GM18873 (cell line): ENCODE measurements around the gene NFRKB.

Source experiments
- ATAC-seq: cut with Tn5 transposase; IDR thresholded peaks from one replicate; pipeline ENCODE4 v1.9.1; 2021; ENCODE audit warnings: mild to moderate bottlenecking, moderate library complexity, moderate number of reproducible peaks; ENCODE audit not compliant: unreplicated experiment, low FRiP score

Gene NFRKB

GRCh38 chr11:129895126-129896041 is at the start of gene NFRKB:
NFRKB (minus strand) TSS chr11:129895578; CDS start chr11:129892849, 2,729 bp downstream.
- peak; percentile 84 for ATAC-seq

GRCh38 chr11:129944696-129945095 is 49.3 kb upstream of the NFRKB start:
- ATAC-seq, result no peak

GRCh38 chr11:129943036-129943435 is 47.7 kb upstream of the NFRKB start:
- ATAC-seq, result no peak

- ATAC-seq, result no peak
These were observed 44.1 kb upstream of the NFRKB start for GRCh38 chr11:129939510-129939909.

- ATAC-seq, result no peak
These were observed 43.4 kb upstream of the NFRKB start for GRCh38 chr11:129938764-129939163.

- no peak for ATAC-seq
These were observed 42.3 kb upstream of the NFRKB start for GRCh38 chr11:129937592-129938238.

- ATAC-seq, result no peak
These were observed 40.3 kb upstream of the NFRKB start for GRCh38 chr11:129935723-129936122.

GRCh38 chr11:129933891-129934290 is 38.5 kb upstream of the NFRKB start:
- no peak for ATAC-seq

- ATAC-seq, result no peak
These were observed 37.9 kb upstream of the NFRKB start for GRCh38 chr11:129933262-129933661.

GRCh38 chr11:129932381-129933067 is 37.1 kb upstream of the NFRKB start:
- ATAC-seq, result no peak

- no peak for ATAC-seq
These were observed 35.4 kb upstream of the NFRKB start for GRCh38 chr11:129930743-129931142.

- ATAC-seq, result no peak
These were observed 34.9 kb upstream of the NFRKB start for GRCh38 chr11:129930296-129930695.

GRCh38 chr11:129929721-129930120 is 34.3 kb upstream of the NFRKB start:
- ATAC-seq, result no peak

GRCh38 chr11:129928923-129929692 is 33.7 kb upstream of the NFRKB start:
- no peak for ATAC-seq

- ATAC-seq, result no peak
These were observed 27.3 kb upstream of the NFRKB start for GRCh38 chr11:129922674-129923073.

- no peak for ATAC-seq
These were observed 23.0 kb upstream of the NFRKB start for GRCh38 chr11:129918361-129918760.

- ATAC-seq, result no peak
These were observed 21.9 kb upstream of the NFRKB start for GRCh38 chr11:129917231-129917630.

- no peak for ATAC-seq
These were observed 15.9 kb upstream of the NFRKB start for GRCh38 chr11:129911298-129911697.

GRCh38 chr11:129910360-129910759 is 15.0 kb upstream of the NFRKB start:
- ATAC-seq, result no peak

- ATAC-seq, result no peak
These were observed 10.0 kb upstream of the NFRKB start for GRCh38 chr11:129905402-129905801.
